Stimulated activated CD4-positive, alpha-beta T cell treated with anti-CD3 and anti-CD28 coated beads, Interleukin-1b, Interleukin-23, amount 100 ng/mL, for 24 hours (primary cell): ENCODE measurements around the gene ALDOB.

Experiments used
- DNase-seq, 4 experiments: peaks; one replicate each; pipeline ENCODE4 v3.0.0-alpha.2; 2020; ENCODE audit warnings: low read depth in 4 of 4, low spot score in 1 of 4

The ALDOB gene

GRCh38 chr9:101435601-101436079 lies at the start of gene ALDOB:
TSS of gene ALDOB (minus strand) at chr9:101435774. CDS start at chr9:101430887, 4,887 bp downstream.
- no peak for DNase-seq

- no peak for DNase-seq
These were observed 48.5 kb upstream of the ALDOB start for GRCh38 chr9:101484046-101484445.

- no peak for DNase-seq
These were observed 45.7 kb upstream of the ALDOB start for GRCh38 chr9:101481261-101481660.

DNA sequence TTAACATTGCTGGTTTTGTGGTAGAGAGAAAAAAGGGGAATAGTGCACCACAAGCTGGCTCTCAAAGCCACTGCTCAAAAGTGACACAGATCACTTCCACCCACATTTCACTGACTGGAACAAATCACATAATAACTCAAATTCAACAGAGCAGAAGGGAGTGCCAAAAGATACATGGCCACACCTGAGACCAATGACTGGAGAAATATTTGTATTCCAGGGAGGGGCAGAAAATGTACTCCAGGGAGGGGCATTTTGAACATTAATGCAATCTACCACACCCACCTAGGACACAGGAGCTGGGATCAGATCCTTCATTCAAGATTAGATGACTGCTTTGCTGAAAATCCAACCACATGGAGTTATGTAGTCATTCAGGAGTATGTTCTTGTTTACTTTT lies 44.8 kb upstream of the ALDOB start:
- no peak for DNase-seq

DNA sequence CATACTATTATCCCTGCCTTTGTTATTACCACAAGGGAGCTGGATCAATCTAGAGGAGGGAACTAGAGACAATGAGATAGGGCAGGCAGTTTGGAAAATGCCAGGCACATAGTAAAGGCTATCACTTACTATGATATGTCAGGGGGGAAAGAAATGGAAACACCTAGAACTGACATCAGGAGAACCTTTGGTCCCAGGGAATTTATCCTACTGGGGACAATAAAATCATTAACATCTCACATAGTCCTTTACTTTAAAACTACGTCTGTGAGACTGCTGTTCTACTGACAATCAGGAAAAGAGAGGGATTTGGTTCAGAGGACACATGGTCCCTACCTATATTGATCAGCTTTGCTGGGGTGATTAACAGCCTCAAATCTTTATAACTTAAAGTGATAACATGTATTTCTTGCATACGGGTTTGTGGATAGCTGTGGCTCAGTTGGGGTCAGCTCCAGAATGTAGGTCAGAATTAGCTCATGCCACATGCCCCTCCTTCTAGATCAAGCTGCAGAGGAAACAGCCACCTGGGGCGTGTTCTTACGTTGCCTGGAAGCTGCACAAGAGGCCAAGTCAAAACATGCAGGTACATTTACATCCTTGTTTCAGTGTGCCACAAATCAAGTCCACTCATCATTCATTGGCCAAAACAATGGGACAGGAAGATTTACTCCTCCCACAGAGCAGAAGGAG lies 43.9 kb upstream of the ALDOB start:
- no peak for DNase-seq

- no peak for DNase-seq
These were observed 43.3 kb upstream of the ALDOB start for GRCh38 chr9:101478906-101479305.

DNA sequence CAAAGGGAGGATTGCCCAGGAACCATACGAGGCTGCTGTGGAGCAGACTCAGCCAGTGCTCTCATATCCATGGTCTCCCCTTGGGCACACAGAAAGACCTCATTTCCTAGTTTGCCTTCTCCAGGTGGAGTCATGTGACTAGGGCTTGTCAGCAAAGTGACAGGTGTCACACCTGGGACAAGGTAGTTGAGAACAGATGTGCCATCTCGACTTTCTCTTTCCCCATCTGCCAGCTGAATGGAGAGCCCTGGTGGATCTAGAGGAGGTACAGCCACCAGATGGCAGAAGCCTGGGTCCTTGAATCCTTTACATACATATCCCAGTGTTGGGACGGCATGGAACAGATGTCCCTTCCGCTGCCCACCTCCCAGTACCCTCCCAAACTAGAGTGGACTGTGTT lies 42.9 kb upstream of the ALDOB start:
- DNase-seq, result no peak

DNA sequence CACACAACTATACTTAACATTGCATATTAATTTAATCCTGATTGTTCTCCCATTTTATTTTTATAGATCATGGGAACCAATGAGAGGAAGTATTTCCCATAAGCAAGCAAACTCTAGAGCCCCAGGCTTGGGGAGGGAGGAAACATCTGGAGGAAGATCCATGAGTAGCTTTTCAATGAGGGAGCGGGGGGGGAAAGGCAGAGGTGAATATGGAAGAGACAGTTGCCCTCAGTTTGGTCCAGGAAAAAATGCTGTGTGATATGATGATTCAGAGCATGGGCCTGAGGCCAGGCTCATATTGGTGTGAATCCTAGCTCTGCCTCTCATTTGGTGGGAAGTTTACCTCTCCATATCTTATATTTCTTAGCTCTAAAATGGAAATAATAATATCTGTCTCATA lies 42.2 kb upstream of the ALDOB start:
- DNase-seq, result no peak

- DNase-seq, result no peak
These were observed 41.6 kb upstream of the ALDOB start for GRCh38 chr9:101477214-101477613.

- DNase-seq, result no peak
These were observed 41.1 kb upstream of the ALDOB start for GRCh38 chr9:101476576-101477208.

- DNase-seq, result no peak
These were observed 37.3 kb upstream of the ALDOB start for GRCh38 chr9:101472891-101473290.

- DNase-seq, result no peak
These were observed 35.4 kb upstream of the ALDOB start for GRCh38 chr9:101470929-101471328.

- no peak for DNase-seq
These were observed 34.4 kb upstream of the ALDOB start for GRCh38 chr9:101470021-101470420.

DNA sequence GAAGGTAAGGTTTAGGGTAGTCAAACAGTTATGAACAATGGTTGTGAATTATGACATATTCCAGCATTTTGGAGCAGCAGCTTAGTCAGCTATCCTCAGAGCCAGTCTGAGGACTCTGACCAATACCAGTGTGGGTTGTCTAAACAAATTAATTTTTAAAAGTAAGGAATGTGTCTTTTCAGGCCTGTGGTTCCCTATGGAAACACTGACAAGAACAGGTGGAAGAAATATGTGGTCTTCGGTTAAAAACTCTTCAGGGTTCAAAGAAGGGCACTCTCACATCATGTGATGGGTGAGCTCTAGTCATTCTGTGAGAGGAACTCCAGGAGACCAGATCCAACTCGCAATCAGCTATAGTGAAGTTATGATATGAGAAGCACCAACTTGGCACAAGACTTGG lies 33.5 kb upstream of the ALDOB start:
- DNase-seq, result no peak

DNA sequence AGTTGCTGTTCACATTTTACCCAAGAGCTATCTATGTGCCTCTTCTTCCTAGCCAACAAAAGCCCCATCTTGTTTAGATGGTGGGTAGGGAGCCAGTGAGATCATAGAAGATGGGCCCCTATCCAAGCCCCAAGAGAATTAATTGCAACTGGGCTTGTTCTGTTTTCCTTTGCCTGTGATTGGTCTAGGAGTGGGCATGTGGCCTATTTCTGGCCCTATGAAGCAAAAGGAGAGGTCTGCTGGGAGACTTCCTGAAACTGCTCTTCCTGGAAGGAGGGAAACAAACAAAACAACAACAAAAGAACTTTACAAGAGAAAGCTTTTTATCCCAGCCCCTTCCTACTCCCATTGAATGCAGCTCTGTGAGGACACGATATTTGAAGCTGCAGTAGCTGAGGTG lies 32.5 kb upstream of the ALDOB start:
- no peak for DNase-seq

- no peak for DNase-seq
These were observed 32.1 kb upstream of the ALDOB start for GRCh38 chr9:101467690-101468089.

- DNase-seq, result no peak
These were observed 31.3 kb upstream of the ALDOB start for GRCh38 chr9:101466863-101467262.

DNA sequence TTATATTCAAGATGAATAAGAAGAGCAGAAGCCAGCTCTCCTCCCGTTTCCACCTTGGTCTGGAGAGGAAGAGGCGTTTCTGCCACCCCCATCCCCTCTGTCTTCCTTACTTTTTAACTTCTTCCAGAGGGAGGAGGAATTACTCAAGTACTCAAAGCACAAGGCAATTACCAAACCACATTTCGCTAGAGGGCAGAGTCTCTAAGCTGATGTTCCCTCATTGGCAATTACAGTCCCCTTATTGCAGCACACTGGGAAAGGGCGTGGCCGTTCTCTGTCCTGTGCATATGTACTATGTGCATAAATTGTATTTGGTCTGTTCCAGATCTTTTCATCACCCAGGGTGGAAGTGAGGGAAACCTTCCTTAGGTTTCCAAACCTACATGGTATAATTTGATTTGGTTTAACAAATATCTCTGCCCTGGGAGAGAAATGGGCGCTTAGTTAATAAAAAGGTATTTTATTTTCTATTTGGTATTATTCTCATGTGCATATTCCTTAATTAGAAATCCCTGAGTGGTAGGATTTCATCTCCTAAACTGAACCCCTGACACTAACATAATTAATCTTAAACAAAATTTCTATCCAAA lies 29.8 kb upstream of the ALDOB start:
- DNase-seq, result no peak

GRCh38 chr9:101463397-101463796 lies 27.8 kb upstream of the ALDOB start:
- no peak for DNase-seq

DNA sequence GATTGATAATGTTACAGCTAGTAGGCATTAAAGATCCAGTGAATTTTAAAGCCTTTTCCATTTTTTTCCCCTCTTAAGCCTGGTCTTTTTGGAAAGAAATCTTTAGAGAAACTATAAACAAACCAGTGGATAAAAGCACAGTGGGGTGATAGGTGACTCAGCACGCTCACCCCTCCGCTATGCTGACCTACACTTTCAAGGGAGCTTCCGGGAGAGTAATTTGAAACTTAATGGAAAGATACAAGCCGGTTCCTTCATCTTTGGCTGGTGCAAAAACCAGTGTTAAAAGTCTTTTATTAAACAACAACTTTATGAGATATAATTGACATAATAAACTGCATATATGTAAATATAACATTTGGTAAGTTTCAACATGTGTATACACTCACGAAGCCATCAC lies 27.0 kb upstream of the ALDOB start:
- no peak for DNase-seq

- no peak for DNase-seq
These were observed 25.4 kb upstream of the ALDOB start for GRCh38 chr9:101460965-101461364.

- no peak for DNase-seq
These were observed 23.5 kb upstream of the ALDOB start for GRCh38 chr9:101458963-101459631.
